ENCODE measurements around the gene ANTKMT. TPM values are rescaled to one million over a fixed set of nuclear protein-coding genes. Genes with fewer than 3 reads are reported as not detected.

ANTKMT gene
- total RNA-seq, 6 experiments from 2014 or later = 19.7 to 56.0 (median 28.2) TPM

- no peak for TF ChIP-seq POLR2A (IDR thresholded peaks at IDR 0.05)
- TF ChIP-seq CTCF (IDR thresholded peaks at IDR 0.05) = no peak
- Histone ChIP-seq H3K4me3 (no peak overlapping the region), H3K36me3 (peaks cover 0 to 22% (median 8%) of the 10 kb centered on the region in 4 donors), H3K9me3 (no peaks in the 10 kb centered on the region), H3K4me1 (peaks cover 0 to 13% (median 5%) of the 10 kb centered on the region in 4 donors), H3K27me3 (no peaks in the 10 kb centered on the region), H3K27ac (no peak overlapping the region)
- intact Hi-C loops (cut with DNase I) = no loop called here
- WGBS (ENCODE audit: insufficient coverage, low coverage, low lambda C conversion rate, missing lambda C conversion rate) = no CpG with 5 or more reads among the region's 21 CpGs
- ATAC-seq (no peak), DNase-seq (no peak)
Measured at GRCh38 chr16:676565-676902, 44.4 kb upstream of the ANTKMT start.

DNA sequence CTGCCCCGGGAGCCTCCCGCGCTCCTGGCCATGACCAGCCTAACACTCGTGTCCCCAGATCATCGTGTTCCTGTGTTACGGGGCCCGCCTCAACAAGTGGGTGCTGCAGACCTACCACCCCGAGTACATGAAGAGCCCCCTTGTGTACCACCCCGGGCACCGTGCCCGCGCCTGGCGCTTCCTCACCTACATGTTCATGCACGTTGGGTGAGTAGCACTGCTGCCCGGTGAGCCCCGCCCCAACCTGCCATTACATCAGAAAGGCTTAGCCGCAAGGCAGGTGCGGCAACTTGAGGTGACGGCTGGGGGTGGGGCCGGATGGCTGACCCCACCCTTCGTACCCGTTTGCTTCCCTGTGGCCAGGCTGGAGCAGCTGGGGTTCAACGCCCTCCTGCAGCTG is 44.0 kb upstream of the ANTKMT start:
- Histone ChIP-seq H3K27me3 (no peaks in the 10 kb centered on the region), H3K4me1 (peaks cover 0 to 17% (median 7%) of the 10 kb centered on the region in 4 donors), H3K4me3 (no peak overlapping the region), H3K9me3 (no peaks in the 10 kb centered on the region), H3K36me3 (peaks cover 0 to 21% (median 8%) of the 10 kb centered on the region in 4 donors), H3K27ac (no peak overlapping the region)
- intact Hi-C loops (cut with DNase I) = no loop called here
- DNase-seq (no peak), ATAC-seq (no peak)
- no CpG with 5 or more reads among the region's 23 CpGs for WGBS (ENCODE audit: insufficient coverage, low coverage, low lambda C conversion rate, missing lambda C conversion rate)
- no peak for TF ChIP-seq CTCF (IDR thresholded peaks at IDR 0.05)
- no peak for TF ChIP-seq POLR2A (IDR thresholded peaks at IDR 0.05)

GRCh38 chr16:677316-678190 is 43.4 kb upstream of the ANTKMT start:
- H3K27ac ChIP-seq = no peak overlapping the region
- intact Hi-C loops (cut with DNase I) = no loop called here
- DNase-seq (no peak), ATAC-seq (no peak)
- no peaks in the 10 kb centered on the region for H3K9me3 ChIP-seq
- TF ChIP-seq CTCF (IDR thresholded peaks at IDR 0.05) (no peak), POLR2A (IDR thresholded peaks at IDR 0.05) (no peak)
- no peak overlapping the region for H3K4me3 ChIP-seq
- H3K4me1 ChIP-seq = peaks cover 0 to 23% (median 10%) of the 10 kb centered on the region in 4 donors
- peaks cover 0 to 21% (median 7%) of the 10 kb centered on the region in 4 donors for H3K36me3 ChIP-seq
- no peaks in the 10 kb centered on the region for H3K27me3 ChIP-seq
- WGBS (ENCODE audit: insufficient coverage, low coverage, low lambda C conversion rate, missing lambda C conversion rate) = 62% methylated on average over 8 of the region's 57 CpGs

DNA sequence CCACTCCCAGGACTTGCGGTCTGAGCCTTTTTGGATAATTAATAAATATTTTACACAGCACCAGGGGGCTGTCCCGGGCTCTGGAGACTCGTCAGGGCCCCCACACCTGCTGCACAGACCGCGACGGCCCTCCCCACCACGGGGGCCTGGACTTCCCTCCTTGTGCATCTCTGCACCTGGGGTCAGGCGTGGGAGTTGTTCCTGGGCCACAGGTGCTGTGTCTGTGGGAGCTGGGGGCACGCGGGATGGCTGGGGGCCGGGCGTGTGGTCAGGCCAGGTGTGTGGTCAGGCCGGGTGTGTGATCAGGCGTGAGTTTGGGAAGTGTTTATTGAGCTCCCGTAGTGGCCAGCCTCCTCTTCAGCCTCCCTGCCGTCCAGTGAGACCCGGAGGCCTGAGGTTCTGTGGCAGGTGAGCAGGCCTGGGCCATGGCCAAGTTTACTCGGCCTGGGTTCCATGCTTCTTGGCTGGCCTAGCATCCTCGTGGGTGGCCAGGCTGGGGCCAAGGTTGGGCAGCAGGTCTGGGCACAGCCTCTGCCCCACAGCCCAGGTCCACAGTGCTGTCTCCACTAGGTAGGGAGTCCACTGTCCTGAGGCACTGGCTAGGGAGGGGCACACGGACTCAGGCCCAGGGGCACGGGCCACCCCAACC is 42.6 kb upstream of the ANTKMT start:
- no peaks in the 10 kb centered on the region for H3K9me3 ChIP-seq
- DNase-seq = peak in 1 of 3 donors; percentile 72
- H3K4me1 ChIP-seq = peaks cover 0 to 30% (median 11%) of the 10 kb centered on the region in 4 donors
- H3K27me3 ChIP-seq = no peaks in the 10 kb centered on the region
- intact Hi-C loops (cut with DNase I) = no loop called here
- TF ChIP-seq POLR2A (IDR thresholded peaks at IDR 0.05) (no peak), CTCF (IDR thresholded peaks at IDR 0.05) (no peak)
- no CpG with 5 or more reads among the region's 21 CpGs for WGBS (ENCODE audit: insufficient coverage, low coverage, low lambda C conversion rate, missing lambda C conversion rate)
- no peak for ATAC-seq
- H3K36me3 ChIP-seq = peaks cover 0 to 18% (median 7%) of the 10 kb centered on the region in 4 donors
- peak overlapping the region in 1 of 3 donors; percentile 18 for H3K27ac ChIP-seq
- no peak overlapping the region for H3K4me3 ChIP-seq
